ENCODE measurements around the gene GZMH. TPM values are rescaled to one million over a fixed set of nuclear protein-coding genes. Genes with fewer than 3 reads are reported as not detected.

Gene GZMH
- total RNA-seq, 2 experiments from 2014 or later = not detected

- DNase-seq (ENCODE audit: low spot score) = no peak
- Histone ChIP-seq H3K9me3 (ENCODE audit: low read length) (no peaks in the 10 kb centered on the region), H3K9me2 (ENCODE audit: insufficient read depth, low read length) (no peaks in the 10 kb centered on the region), H3K4me2 (ENCODE audit: low read length) (no peak overlapping the region), H3K27ac (ENCODE audit: low read depth, low read length, poor library complexity, severe bottlenecking) (no peak overlapping the region), H3K79me2 (ENCODE audit: insufficient read depth, low read depth, low read length) (no peaks in the 10 kb centered on the region), H3K4me3 (ENCODE audit: low read depth, low read length, poor library complexity, severe bottlenecking) (no peak overlapping the region), H3K36me3 (ENCODE audit: insufficient read depth, low read length) (no peaks in the 10 kb centered on the region), H3K4me1 (ENCODE audit: insufficient read depth, low read length, poor library complexity, severe bottlenecking) (no peaks in the 10 kb centered on the region), H2AFZ (ENCODE audit: low read length) (no peak overlapping the region), H4K20me1 (ENCODE audit: insufficient read depth, low read length) (no peaks in the 10 kb centered on the region)
- intact Hi-C loops (cut with micrococcal nuclease; ENCODE audit: unreplicated experiment) = no loop called here
- POLR2A ChIA-PET = no interaction called here
- TF ChIP-seq CTCF (conservative IDR thresholded peaks at IDR 0.05; ENCODE audit: low read length) (no peak), EZH2phosphoT487 (IDR thresholded peaks at IDR 0.05; ENCODE audit: borderline replicate concordance, low read depth, low read length) (no peak)
- CTCF ChIA-PET (ENCODE audit: unreplicated experiment) = no interaction called here
- no TSS peak for BruUV-seq (replicated peaks)
Observed at GRCh38 chr14:24632761-24633160, 23.3 kb upstream of the GZMH start.

- ChIA-PET CTCF (ENCODE audit: unreplicated experiment) (no interaction called here), POLR2A (no interaction called here)
Observed at GRCh38 chr14:24632336-24632735, 22.9 kb upstream of the GZMH start.

More at GRCh38 chr14:24632336-24632735, 22.9 kb upstream of the GZMH start:
- no peak for DNase-seq (ENCODE audit: low spot score)
- Histone ChIP-seq H3K36me3 (ENCODE audit: insufficient read depth, low read length) (no peaks in the 10 kb centered on the region), H3K4me3 (ENCODE audit: low read depth, low read length, poor library complexity, severe bottlenecking) (no peak overlapping the region), H3K9me2 (ENCODE audit: insufficient read depth, low read length) (no peaks in the 10 kb centered on the region), H3K4me2 (ENCODE audit: low read length) (no peak overlapping the region), H2AFZ (ENCODE audit: low read length) (no peak overlapping the region), H3K9me3 (ENCODE audit: low read length) (no peaks in the 10 kb centered on the region), H3K27ac (ENCODE audit: low read depth, low read length, poor library complexity, severe bottlenecking) (no peak overlapping the region), H3K79me2 (ENCODE audit: insufficient read depth, low read depth, low read length) (no peaks in the 10 kb centered on the region), H4K20me1 (ENCODE audit: insufficient read depth, low read length) (no peaks in the 10 kb centered on the region), H3K4me1 (ENCODE audit: insufficient read depth, low read length, poor library complexity, severe bottlenecking) (no peaks in the 10 kb centered on the region)
- TF ChIP-seq CTCF (conservative IDR thresholded peaks at IDR 0.05; ENCODE audit: low read length) (no peak), EZH2phosphoT487 (IDR thresholded peaks at IDR 0.05; ENCODE audit: borderline replicate concordance, low read depth, low read length) (no peak)
- BruUV-seq (replicated peaks) = no TSS peak
- intact Hi-C loops (cut with micrococcal nuclease; ENCODE audit: unreplicated experiment) = no loop called here
